ENCODE results near the gene PLEKHB2. TPM values are rescaled to one million over a fixed set of nuclear protein-coding genes. Genes with fewer than 3 reads are reported as not detected.
"Not testable (repeated sequence)": the region's sequence is repeated elsewhere in the genome, so short reads cannot be mapped to it uniquely, and the experiment has no call there.

The PLEKHB2 gene
- total RNA-seq, 1 experiment from 2014 or later, result 110 TPM

- DNase-seq (ENCODE audit: low read depth), result no peak
Measured at GRCh38 chr2:131093696-131094462, 11.3 kb upstream of the PLEKHB2 start.

DNA sequence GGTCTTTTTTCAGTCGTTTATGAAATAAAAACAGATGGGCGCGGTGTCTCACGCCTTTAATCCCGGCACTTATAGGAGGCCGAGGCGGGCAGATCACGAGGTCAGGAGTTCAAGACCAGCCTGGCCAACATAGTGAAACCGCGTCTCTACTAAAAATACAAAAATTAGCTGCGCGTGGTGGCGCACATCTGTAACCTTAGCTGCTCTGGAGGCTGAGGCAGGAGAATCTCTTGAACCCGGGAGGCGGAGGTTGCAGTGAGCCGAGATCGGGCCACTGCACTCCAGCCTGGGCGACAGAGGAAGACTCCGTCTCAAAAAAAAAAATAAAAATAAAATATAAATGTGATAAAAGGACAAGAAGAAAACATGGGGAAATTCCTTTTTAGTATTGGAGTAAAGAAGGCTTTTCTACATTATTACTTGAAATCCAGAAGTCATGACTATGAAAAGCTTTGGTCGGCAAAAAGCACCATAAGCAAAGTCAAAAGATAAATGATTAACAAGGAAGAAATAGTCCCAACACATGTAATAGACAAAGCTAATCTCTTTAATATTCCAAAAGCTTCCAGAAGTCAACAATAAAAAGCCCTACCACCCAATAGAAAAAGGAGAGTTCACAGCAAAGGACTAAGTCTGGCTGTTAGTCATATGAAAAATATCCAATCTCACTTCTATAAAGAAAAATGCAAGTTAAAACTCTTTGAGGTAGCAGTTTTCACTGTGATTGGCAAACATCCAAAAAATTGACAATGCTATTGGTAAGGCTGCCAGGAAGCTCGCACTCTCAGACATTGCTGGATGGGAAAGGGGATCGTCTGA, 10.5 kb upstream of the PLEKHB2 start:
- DNase-seq (ENCODE audit: low read depth), result no peak

DNA sequence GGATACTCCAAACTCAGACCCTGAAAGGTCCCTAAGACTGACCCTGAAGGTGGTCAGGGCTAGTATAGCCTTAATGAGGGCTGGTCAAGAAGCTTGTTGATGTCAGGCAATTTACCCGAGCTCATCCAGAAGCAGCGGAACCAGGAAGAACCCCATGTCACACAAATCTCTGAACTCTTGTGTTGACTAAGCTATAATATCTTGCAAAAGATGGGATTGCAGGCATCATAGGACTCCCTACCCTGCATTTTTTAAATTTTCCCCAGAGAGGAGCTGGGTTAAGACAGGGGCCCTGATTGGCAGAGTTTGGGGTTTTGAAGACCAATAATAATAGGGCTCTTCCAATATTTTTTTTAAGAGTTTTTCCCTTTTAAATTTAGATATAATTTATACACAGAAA, 2.0 kb upstream of the PLEKHB2 start:
- DNase-seq (ENCODE audit: low read depth), result no peak

DNA sequence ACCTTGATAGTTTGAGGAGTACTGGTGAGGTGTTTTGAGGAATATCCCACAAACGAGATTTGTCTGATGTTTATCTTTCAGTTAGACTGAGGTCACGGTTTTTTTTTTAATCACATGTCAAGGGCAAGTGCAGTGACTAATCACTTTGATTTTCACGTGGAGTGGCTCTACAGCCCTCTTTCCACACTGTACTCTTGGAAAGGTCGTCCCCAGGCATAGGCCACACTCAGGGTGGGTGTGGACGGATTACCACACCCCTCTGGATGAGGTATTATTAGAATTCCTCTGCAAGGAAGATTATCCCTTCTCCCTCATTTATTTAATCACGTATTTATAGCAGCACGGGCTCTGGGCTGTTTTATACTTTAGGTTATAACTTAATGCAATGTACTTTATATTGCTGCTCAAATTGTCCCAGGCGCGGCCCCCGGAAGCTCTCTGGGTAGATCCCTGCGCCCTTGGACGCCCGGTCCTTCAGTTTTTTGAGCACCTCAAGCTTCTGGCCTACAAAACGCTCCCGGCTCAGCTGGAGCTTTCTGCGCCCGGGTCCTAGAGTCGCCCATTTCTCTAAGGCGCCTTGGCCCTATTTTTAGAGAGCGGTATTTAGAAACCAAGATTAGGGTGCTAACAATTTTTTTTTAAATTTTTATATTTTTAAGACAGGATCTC, 515 bp upstream of the PLEKHB2 start:
- peak; percentile 75 for DNase-seq (ENCODE audit: low read depth)

- DNase-seq (ENCODE audit: low read depth), result peak; percentile 65
Measured at GRCh38 chr2:131105950-131106801, 1.0 kb downstream of the PLEKHB2 start.

DNA sequence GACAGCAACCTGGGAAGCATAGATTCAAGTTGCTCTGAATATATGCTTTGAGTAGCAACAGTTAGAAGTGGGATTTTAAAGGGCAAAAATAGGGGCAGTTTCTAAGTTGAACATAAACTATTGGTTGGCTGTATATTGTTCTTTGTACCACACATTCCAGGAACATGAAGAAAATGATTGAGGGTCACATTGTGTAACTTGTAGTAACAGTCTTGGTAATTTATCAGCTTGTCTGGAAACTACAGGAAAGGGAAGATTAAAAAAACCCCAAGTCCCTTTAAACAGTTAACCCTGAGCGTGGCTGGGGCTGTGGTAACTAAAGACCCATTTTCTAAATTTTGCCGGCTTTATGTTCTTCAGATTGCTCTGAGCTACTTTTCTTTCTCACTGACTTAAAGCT, 7.4 kb downstream of the PLEKHB2 start:
- DNase-seq (ENCODE audit: low read depth), result no peak

GRCh38 chr2:131113566-131114227, 8.6 kb downstream of the PLEKHB2 start:
- no peak for DNase-seq (ENCODE audit: low read depth)

GRCh38 chr2:131114950-131115349, 9.8 kb downstream of the PLEKHB2 start:
- DNase-seq (ENCODE audit: low read depth), result not testable (repeated sequence)

GRCh38 chr2:131115752-131116151, 10.6 kb downstream of the PLEKHB2 start:
- DNase-seq (ENCODE audit: low read depth), result no peak

- DNase-seq (ENCODE audit: low read depth), result no peak
Measured at GRCh38 chr2:131120815-131121317, 15.7 kb downstream of the PLEKHB2 start.

DNA sequence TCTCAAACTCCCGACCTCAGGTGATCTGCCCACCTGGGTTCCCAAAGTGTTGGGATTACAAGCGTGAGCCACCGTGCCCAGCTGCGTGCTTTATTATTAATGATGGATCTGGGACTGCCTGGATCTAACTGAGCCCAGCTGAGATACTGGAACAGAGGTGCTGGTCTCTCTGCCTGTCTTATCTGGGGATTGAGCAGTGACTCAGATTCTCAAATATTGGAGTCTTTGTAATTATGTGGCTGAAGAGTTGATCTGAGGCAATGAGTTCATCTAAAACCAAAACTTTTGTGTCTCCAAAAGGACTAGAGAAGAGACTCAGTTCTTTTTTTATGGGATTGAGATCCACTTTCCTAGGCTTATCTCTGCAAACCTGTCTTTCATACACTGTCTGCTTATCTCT, 16.3 kb downstream of the PLEKHB2 start:
- DNase-seq (ENCODE audit: low read depth), result no peak

DNA sequence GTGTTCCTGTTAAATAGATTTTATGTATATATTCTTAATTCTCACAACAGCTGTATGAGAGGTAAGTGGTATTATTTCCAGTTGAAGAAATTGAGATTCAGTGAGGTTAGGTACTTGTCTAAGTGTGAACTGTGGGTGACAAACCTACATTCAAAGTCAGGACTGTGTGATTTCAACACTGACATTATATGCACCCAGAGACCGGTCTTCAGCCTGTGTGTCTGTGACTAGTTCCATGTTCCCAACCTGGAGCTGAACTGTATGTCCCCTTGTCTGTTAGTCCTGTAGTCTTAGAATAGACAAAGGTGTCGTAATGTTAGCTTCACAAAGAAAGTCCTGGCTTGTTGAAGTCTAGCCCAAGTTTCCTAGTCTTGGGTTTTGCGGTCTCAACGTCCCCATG, 17.4 kb downstream of the PLEKHB2 start:
- no peak for DNase-seq (ENCODE audit: low read depth)

DNA sequence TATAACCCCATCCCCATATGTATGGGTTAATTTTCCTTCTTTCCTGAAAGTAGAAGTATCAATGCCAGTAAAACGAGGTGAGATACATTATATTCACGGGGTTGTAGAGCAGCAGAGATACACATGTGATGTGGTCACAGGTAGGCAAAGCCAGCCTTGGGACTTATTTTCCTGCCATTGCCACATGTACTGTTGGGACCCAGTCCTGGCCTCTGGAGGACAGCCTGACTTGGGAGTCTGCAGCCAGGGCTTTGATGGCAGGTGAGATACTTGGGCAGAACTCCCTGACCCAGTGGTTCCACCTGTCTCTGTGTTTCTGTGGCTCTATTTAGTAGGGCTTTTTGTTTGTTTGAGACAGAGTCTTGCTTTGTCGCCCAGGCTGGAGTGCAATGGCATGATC, 18.1 kb downstream of the PLEKHB2 start:
- DNase-seq (ENCODE audit: low read depth), result no peak

GRCh38 chr2:131125195-131125757, 20.1 kb downstream of the PLEKHB2 start:
- no peak for DNase-seq (ENCODE audit: low read depth)

GRCh38 chr2:131126436-131126835, 21.3 kb downstream of the PLEKHB2 start:
- no peak for DNase-seq (ENCODE audit: low read depth)

DNA sequence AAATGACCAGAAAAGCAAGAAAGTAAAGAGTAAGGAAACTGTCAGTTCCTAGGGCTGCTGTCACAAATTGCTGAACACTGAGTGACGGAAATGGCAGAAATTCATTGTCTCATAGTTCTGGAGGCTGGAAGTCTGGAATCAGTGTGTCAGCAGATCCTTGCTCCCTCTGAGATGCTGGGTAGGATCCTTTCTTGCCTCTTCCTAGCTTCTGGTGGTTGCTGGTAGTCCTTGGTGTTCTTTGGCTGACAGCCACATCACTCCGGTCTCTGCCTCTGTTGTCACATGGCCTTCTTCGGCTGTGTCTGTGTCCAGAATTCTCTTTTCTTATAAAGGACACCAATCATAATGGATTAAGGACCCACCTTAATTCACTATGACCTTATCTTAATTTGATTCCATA, 21.9 kb downstream of the PLEKHB2 start:
- DNase-seq (ENCODE audit: low read depth), result no peak

DNA sequence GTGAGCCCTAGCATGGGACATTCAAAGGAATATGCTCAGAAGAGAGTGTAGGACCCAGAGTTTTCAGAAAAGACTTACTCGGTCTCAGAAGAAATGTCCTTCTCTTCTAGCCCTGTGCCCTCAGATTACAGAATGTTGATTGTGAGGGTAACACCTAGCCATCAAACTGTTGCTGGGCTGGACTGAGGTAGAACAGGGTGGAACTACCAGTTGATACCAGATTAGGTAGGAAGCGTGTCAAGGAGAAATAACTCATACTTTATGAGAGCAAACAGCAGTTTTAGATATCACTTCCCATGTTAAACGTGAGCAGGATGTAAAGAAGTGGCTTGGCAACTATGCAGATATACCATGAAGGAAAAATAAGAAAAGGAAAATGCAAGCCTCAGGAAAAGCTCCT, 22.8 kb downstream of the PLEKHB2 start:
- DNase-seq (ENCODE audit: low read depth), result no peak

DNA sequence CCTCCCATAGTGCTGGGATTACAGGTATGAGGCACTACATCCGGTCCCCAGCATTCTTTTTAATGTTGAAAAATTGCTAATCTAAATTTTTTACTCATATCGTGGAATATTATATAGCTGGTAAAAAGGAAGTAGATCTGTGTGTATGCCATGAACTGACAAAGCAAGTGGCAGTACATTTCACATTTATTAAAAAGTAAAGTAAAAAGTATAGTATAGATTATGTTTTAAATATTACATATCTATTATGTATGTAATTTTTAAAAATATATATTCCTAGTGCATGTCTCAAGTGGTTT, 25.1 kb downstream of the PLEKHB2 start:
- DNase-seq (ENCODE audit: low read depth), result no peak

- DNase-seq (ENCODE audit: low read depth), result no peak
Measured at GRCh38 chr2:131132729-131133128, 27.6 kb downstream of the PLEKHB2 start.

- no peak for DNase-seq (ENCODE audit: low read depth)
Measured at GRCh38 chr2:131140581-131140980, 35.4 kb downstream of the PLEKHB2 start.
